ENCODE data around the gene CD82. TPM values are rescaled to one million over a fixed set of nuclear protein-coding genes. Genes with fewer than 3 reads are reported as not detected.

CD82 gene
- polyA plus RNA-seq, 1 donor from 2014 or later, result 544 TPM

GRCh38 chr11:44604171-44604581 is 38.7 kb downstream of the CD82 start:
- H3K27ac Mint-ChIP-seq, result peak overlapping the region; percentile 95 to 98 (median 97)
- H3K36me3 Mint-ChIP-seq, result peaks cover 16% of the 10 kb centered on the region
- peak overlapping the region; percentile 78 to 97 (median 86) for H3K4me3 Mint-ChIP-seq
- H3K4me1 Mint-ChIP-seq, result peaks cover 43 to 87% (median 73%) of the 10 kb centered on the region in 3 donors
- no peaks in the 10 kb centered on the region for H3K9me3 Mint-ChIP-seq
- H3K27me3 Mint-ChIP-seq, result no peaks in the 10 kb centered on the region

- Mint-ChIP-seq H3K36me3 (peaks cover 16% of the 10 kb centered on the region), H3K9me3 (no peaks in the 10 kb centered on the region), H3K27me3 (no peaks in the 10 kb centered on the region), H3K4me3 (peak overlapping the region; percentile 78 to 97 (median 86)), H3K4me1 (peaks cover 53 to 89% (median 69%) of the 10 kb centered on the region in 3 donors), H3K27ac (peak overlapping the region; percentile 95 to 98 (median 97))
Observed at GRCh38 chr11:44605068-44605708, 39.7 kb downstream of the CD82 start.

- Mint-ChIP-seq H3K27ac (peak overlapping the region; percentile 80 to 98 (median 95)), H3K4me1 (peaks cover 50 to 87% (median 68%) of the 10 kb centered on the region in 3 donors), H3K36me3 (peaks cover 16% of the 10 kb centered on the region), H3K9me3 (no peaks in the 10 kb centered on the region), H3K27me3 (no peaks in the 10 kb centered on the region), H3K4me3 (peak overlapping the region in 3 of 4 donors; percentile 66 to 97 (median 78))
Observed at GRCh38 chr11:44605965-44606364, 40.5 kb downstream of the CD82 start.

- H3K4me1 Mint-ChIP-seq, result peaks cover 47 to 87% (median 64%) of the 10 kb centered on the region in 3 donors
- peaks cover 16% of the 10 kb centered on the region for H3K36me3 Mint-ChIP-seq
- H3K9me3 Mint-ChIP-seq, result no peaks in the 10 kb centered on the region
- peak overlapping the region in 3 of 4 donors; percentile 66 to 97 (median 78) for H3K4me3 Mint-ChIP-seq
- H3K27me3 Mint-ChIP-seq, result no peaks in the 10 kb centered on the region
- peak overlapping the region; percentile 80 to 98 (median 95) for H3K27ac Mint-ChIP-seq
Observed at GRCh38 chr11:44606472-44606871, 41.0 kb downstream of the CD82 start.

GRCh38 chr11:44607319-44607962 is 42.0 kb downstream of the CD82 start:
- Mint-ChIP-seq H3K4me1 (peaks cover 47 to 86% (median 63%) of the 10 kb centered on the region in 3 donors), H3K27me3 (no peaks in the 10 kb centered on the region), H3K27ac (peak overlapping the region; percentile 95 to 99 (median 98)), H3K36me3 (peaks cover 18% of the 10 kb centered on the region), H3K9me3 (no peaks in the 10 kb centered on the region), H3K4me3 (peak overlapping the region in 3 of 4 donors; percentile 72 to 89 (median 78))

GRCh38 chr11:44607987-44608386 is 42.5 kb downstream of the CD82 start:
- Mint-ChIP-seq H3K27me3 (no peaks in the 10 kb centered on the region), H3K27ac (peak overlapping the region; percentile 95 to 99 (median 98)), H3K4me3 (peak overlapping the region in 3 of 4 donors; percentile 72 to 89 (median 78)), H3K9me3 (no peaks in the 10 kb centered on the region), H3K36me3 (peaks cover 18% of the 10 kb centered on the region), H3K4me1 (peaks cover 47 to 82% (median 60%) of the 10 kb centered on the region in 3 donors)

GRCh38 chr11:44608651-44608990 is 43.2 kb downstream of the CD82 start:
- peaks cover 18% of the 10 kb centered on the region for H3K36me3 Mint-ChIP-seq
- H3K27me3 Mint-ChIP-seq, result no peaks in the 10 kb centered on the region
- peak overlapping the region; percentile 72 to 89 (median 77) for H3K4me3 Mint-ChIP-seq
- no peaks in the 10 kb centered on the region for H3K9me3 Mint-ChIP-seq
- peak overlapping the region; percentile 95 to 99 (median 98) for H3K27ac Mint-ChIP-seq
- peaks cover 52 to 81% (median 65%) of the 10 kb centered on the region in 3 donors for H3K4me1 Mint-ChIP-seq

- H3K9me3 Mint-ChIP-seq, result no peaks in the 10 kb centered on the region
- H3K4me3 Mint-ChIP-seq, result peak overlapping the region; percentile 72 to 89 (median 77)
- no peaks in the 10 kb centered on the region for H3K27me3 Mint-ChIP-seq
- H3K4me1 Mint-ChIP-seq, result peaks cover 47 to 79% (median 66%) of the 10 kb centered on the region in 3 donors
- peak overlapping the region; percentile 95 to 99 (median 98) for H3K27ac Mint-ChIP-seq
- peaks cover 18% of the 10 kb centered on the region for H3K36me3 Mint-ChIP-seq
Observed at GRCh38 chr11:44608991-44609782, 43.7 kb downstream of the CD82 start.

GRCh38 chr11:44609783-44610155 is 44.3 kb downstream of the CD82 start:
- H3K27me3 Mint-ChIP-seq, result no peaks in the 10 kb centered on the region
- H3K4me1 Mint-ChIP-seq, result peaks cover 49 to 78% (median 67%) of the 10 kb centered on the region in 3 donors
- peaks cover 22% of the 10 kb centered on the region for H3K36me3 Mint-ChIP-seq
- H3K9me3 Mint-ChIP-seq, result no peaks in the 10 kb centered on the region
- H3K27ac Mint-ChIP-seq, result peak overlapping the region; percentile 95 to 99 (median 98)
- H3K4me3 Mint-ChIP-seq, result peak overlapping the region; percentile 72 to 89 (median 77)

- Mint-ChIP-seq H3K36me3 (peaks cover 22% of the 10 kb centered on the region), H3K9me3 (no peaks in the 10 kb centered on the region), H3K4me3 (peak overlapping the region; percentile 72 to 89 (median 77)), H3K4me1 (peaks cover 50 to 77% (median 69%) of the 10 kb centered on the region in 3 donors), H3K27me3 (no peaks in the 10 kb centered on the region), H3K27ac (peak overlapping the region; percentile 95 to 99 (median 98))
Observed at GRCh38 chr11:44610186-44610955, 44.9 kb downstream of the CD82 start.

GRCh38 chr11:44611088-44611487 is 45.6 kb downstream of the CD82 start:
- no peaks in the 10 kb centered on the region for H3K27me3 Mint-ChIP-seq
- peak overlapping the region in 3 of 4 donors; percentile 78 to 93 (median 88) for H3K4me3 Mint-ChIP-seq
- no peaks in the 10 kb centered on the region for H3K9me3 Mint-ChIP-seq
- peak overlapping the region; percentile 95 to 99 (median 98) for H3K27ac Mint-ChIP-seq
- peaks cover 22% of the 10 kb centered on the region for H3K36me3 Mint-ChIP-seq
- H3K4me1 Mint-ChIP-seq, result peaks cover 50 to 78% (median 71%) of the 10 kb centered on the region in 3 donors

- peaks cover 56 to 80% (median 72%) of the 10 kb centered on the region in 3 donors for H3K4me1 Mint-ChIP-seq
- H3K27ac Mint-ChIP-seq, result peak overlapping the region; percentile 95 to 99 (median 98)
- H3K4me3 Mint-ChIP-seq, result peak overlapping the region; percentile 68 to 93 (median 83)
- H3K27me3 Mint-ChIP-seq, result no peaks in the 10 kb centered on the region
- no peaks in the 10 kb centered on the region for H3K9me3 Mint-ChIP-seq
- peaks cover 22% of the 10 kb centered on the region for H3K36me3 Mint-ChIP-seq
Observed at GRCh38 chr11:44611687-44612434, 46.4 kb downstream of the CD82 start.

- Mint-ChIP-seq H3K27ac (peak overlapping the region; percentile 95 to 99 (median 98)), H3K36me3 (peaks cover 12% of the 10 kb centered on the region), H3K9me3 (no peaks in the 10 kb centered on the region), H3K4me1 (peaks cover 54 to 72% (median 65%) of the 10 kb centered on the region in 3 donors), H3K4me3 (peak overlapping the region; percentile 12 to 89 (median 77)), H3K27me3 (no peaks in the 10 kb centered on the region)
Observed at GRCh38 chr11:44613153-44613552, 47.7 kb downstream of the CD82 start.

Data from IgD-negative memory B cell (primary cell).